Femur (tissue), 1 donor: Measurements from ENCODE around the gene ACOX1.
A peak's percentile ranks its signal among the peaks of the same experiment; 100 is the strongest.

Experiments used
- DNase-seq: peaks from one replicate; pipeline ENCODE4 v3.0.0-alpha.2; 2017

The ACOX1 gene

DNA sequence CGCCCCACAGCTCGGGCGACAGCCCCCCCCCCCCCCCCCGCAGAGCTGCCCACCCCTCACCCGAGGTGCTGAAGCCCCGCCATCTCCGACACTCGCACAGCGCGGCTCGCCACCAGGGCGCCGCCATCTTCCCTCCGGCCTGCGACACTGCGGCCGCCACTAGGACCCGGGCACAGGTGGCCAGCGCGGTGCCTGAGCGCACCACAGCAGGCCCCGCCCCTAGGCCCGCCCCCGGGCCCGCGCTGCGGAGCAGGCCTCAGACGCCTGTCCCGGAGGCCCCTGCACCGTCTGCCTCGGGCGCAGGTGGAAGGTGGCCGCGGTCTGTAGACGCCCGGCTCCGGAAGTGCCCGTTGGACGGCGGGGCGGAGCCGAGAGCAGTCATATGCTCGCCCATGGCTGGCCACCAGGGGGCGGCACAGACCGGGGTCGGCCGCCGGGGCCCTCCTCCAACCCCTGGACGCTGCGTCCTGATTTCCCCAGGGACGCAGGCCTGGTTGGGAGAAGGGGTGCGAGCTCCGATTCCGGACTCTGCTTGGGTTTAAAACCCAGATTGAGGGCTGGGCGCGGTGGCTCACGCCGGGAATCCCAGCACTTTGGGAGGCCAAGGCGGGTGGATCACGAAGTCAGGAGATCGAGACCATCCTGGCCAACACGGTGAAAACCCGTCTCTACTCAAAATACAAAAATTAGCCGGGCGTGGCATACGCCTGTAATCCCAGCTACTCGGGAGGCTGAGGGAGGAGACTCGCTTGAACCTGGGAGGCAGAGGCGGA, 74.0 kb downstream of the ACOX1 start, which contains the start of gene MRPL38:
Gene MRPL38, minus strand, starts transcription at position 136 of the 773 bp plus-strand sequence. Its CDS starts 9 bp downstream, at position 127.
- peak; percentile 95 for DNase-seq

DNA sequence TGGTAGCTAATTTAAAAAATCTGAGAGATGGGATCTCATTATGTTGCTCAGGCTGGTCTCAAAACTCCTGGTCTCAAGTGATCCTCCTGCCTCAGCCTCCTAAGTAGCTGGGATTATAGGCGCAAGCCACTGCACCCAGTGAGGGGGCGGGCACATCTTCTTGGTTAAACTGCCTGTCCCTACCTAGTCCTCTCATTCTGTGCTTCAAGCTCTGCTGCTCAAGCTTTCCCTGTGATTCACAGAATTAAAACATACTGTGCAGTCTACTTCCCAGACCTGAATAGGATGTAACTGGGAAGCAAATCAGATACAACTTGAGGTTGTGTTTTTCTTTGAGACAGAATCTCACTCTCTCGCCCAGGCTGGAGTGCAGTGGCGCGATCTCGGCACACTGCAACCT, 76.6 kb downstream of the ACOX1 start:
- DNase-seq: no peak

DNA sequence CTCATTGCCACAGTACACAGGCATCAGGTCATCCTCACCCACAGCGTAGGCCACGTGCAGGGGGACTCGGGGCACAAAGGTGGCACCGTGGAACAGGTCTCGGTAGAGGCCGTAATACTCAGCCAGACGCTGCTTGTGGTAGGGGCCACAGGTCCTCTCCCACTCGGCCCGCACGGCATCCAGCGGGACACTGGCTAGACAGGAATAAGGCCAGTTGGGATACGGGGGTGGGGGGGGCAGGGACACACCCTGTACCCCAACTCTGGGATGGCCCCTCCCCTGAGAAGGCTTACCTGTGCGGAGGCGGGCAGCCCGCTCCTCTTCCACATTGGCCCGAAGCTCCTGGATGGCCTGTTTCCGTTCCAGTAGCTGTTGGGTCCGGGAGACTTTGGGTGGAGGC, 77.2 kb downstream of the ACOX1 start:
- no peak for DNase-seq

DNA sequence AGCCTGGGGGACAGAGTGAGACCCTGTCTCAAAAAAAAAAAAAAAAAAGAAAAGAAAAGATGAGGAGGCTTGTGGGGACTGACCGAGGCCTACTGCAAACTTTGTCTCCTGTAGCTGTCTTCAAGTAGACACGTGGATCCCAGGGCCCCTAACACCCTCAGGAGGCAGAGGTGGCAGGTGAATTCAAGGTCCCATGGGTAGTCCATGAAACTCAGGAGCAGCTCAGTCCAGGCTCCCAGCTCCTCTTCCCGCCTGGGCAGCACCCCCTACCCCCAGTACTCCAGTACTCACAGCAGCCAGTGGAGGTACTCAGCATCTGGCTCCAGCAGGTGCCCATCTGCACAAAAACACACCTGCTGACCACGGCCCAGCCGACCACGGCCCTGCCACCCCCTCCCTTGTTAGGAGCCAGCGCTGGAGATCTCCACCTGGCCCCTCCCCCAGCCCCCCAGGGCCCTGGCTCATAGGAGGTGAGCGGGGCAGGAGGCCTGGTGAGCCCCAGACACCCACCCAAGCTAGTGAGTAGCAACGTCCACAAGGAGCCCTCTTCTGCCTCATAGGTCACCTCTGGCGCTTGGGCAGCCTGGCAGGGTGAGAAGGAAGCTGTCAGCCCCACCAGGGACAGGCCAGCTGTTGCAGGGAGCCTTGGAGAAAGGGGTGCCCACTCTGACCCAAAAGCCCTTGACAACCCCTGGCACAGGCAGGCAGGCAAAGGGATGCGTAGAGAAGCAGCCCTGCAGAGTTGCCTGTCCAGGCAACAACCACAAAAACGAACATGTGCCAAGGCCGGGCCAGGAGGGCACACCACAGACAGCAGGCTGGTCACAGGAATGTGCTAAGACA, 78.1 kb downstream of the ACOX1 start:
- no peak for DNase-seq

DNA sequence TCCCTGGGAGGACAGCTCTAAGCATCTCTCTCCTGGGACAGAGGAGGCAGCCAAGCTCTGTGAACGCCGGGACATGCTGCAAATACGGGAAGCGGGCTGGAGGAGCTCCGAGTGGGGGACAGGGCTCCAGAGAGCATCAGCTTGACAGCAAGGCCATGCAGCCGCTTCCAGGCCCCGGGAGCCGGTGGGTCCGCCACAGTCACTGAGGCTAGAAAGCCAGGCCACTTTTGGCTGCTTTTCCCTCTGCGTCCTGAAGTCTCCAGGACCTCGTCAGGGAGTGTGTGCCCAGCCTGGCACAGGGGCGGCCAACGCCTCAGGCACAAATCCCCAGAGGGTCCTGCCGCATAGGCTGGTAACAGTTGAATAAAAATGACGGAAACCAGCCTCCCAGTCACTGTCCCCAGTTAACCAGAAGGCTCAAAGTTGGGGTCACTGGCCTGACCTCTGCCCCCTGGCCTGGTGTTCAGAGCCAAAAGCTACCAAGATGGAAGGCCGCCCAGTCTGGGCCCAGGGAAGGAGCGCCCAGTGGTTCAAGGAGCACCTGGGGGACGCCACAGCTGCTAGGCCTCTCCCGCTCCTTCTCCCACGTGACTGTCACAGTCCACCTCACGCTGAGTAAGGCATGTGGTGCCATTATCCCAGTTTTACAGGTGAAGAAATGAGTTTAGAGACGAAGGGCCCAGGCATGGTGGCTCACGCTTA, 79.0 kb downstream of the ACOX1 start:
- no peak for DNase-seq

DNA sequence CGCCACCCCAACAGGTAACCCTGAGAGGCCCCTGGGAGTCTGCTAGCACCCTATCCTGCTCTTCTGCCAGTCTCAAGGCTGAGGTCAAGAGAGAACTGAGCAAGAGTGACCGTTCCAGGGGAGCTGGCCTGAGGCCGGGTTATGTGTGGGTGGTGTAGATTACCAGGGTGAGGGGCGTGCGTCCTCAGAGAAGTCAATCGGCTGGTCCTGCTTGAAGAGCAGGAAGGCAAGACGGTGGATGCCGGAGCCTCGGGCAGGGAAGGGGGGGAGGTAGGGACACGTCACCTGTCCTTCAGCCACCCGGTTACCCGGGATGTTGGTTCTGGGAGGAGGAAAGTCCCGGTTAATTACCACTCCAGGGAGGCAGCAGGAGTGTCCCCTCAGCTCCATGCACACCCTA, 79.6 kb downstream of the ACOX1 start:
- DNase-seq: no peak

DNA sequence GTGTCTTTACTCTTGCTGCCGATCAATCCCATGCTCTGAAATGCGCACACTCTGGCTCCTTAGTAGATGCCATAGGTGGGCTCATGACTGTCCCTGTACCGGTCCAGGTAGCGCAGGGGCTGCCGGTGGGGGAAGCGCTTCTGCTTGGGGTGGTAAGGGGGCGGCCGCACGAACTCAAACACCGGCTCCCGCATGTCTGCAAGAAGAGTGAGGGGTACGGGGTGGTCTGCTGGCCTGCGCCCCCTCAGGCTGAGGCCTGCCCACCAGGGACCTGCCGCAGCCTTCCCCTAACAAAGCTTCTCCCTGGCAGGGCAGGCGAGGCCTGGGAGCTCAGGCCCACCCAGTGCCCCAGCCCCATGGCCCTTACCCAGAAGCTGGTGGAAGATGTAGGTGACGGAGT, 80.2 kb downstream of the ACOX1 start:
- no peak for DNase-seq

GRCh38 chr17:75898065-75898464, 80.9 kb downstream of the ACOX1 start:
- no peak for DNase-seq

DNA sequence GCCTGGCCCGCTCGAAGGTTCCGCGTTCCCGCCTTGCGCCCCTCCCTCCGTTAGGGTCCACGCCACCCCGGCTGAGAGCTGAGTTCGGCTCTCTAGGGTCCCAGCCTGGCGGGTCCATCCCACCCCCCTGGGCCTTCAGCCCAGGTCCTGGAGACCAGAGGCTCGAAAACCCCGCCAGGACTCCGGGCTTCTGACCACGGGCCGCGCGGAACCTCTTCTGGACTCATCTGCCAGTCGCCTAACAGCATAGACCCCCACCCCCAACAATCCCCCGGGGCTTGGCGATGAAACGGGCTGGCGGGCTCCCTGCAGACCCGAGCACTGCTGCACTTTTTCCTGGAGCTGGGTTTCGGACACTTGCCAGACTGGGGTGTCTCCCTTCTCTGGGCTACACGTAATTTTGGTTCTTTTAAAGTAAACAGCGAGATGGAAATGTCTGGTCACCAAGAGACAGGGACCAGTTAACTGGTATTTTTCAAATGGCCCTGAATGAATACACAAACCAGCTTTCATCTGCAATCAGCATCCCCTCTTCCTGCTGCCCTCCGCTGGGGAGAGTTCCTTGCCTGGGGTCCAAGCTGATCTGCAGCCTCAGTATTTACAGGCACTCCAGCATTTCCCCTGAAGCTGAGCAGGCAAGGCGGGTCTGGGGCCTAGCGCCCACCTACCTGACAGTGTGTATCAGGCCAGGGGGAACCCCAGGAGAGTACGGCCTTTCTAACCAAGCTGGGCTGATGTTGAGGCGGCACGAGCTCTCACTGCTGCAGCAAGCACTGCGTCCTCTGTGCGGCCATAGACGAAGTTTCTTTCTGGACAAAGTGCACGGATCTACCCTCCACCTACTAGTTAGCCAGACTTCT, 81.6 kb downstream of the ACOX1 start:
- peak; percentile 68 for DNase-seq

DNA sequence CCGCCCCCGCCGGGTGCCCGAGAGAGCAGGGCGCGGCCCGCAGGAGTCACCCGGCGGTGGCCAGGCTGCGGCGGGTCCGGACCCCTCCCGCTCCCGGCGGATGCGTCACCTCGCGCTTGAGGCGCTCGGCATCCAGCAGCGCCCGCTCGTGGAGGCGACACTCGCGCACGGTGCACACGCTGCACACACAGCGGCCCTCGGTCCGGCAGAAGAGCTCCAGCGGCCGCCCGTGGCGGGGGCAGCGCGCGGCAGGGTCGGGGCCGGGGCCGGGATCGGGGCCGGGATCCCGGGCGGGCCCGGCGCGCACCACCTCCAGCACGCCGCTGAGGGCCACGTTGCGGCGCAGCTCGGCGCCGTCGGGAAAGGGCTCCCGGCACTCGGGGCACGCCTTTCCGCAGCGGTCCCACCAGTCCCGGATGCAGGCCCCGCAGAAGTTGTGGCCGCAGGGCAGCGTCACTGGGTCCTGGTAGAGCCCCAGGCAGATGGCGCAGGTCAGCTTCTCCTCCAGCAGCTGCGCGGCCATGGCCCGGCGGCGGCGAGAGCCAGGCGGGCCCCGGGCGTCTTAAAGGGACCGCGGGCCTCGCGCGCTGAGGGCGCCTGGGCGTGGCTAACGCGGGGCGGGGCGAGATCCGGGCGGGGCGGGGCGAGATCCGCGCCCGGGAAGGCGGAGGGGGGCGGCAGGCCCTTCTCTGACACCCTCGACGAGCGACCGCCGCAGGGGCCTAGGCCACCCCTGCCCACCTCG, 82.4 kb downstream of the ACOX1 start, which contains the start of gene TRIM65:
Gene TRIM65, minus strand, starts transcription at position 537 of the 745 bp plus-strand sequence. Its CDS starts 14 bp downstream, at position 523.
- peak; percentile 90 for DNase-seq

DNA sequence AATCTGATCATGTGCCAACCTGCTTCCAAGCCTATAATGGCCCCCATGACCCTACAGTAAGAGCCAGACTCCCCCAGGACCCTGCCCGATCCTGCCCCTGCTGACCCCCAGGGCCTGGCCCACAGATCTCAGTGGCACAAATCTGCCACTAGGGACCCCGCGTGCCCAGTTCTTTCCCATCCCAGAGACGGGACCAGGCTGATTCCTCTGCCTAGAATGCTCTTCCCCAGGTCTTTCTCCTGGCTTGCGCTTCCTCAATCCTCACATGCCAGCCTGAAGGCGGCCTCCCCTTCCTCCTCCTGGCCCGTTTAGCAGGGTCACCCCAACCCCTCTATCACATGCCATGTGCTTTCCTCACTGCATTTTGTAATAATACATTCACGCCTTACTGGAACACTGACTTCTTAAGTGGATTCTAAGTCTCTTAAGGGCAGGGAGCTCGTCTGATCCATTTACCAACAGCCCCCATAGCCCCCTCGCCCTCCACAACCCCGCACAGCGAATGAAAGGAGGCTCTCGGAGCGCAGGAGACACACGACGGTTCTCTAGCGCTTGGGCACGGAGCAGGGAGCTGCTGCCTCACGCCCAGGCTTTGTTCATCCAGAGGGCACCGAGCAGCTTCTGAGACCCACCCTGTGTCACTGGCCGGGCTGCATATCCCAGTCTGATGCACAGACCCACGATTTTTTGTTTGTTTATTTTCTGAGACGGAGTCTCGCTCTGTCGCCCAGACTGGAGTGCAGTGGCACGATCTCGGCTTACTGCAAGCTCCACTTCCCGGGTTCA, 83.4 kb downstream of the ACOX1 start:
- no peak for DNase-seq

GRCh38 chr17:75894049-75894733, 84.8 kb downstream of the ACOX1 start:
- DNase-seq: no peak

DNA sequence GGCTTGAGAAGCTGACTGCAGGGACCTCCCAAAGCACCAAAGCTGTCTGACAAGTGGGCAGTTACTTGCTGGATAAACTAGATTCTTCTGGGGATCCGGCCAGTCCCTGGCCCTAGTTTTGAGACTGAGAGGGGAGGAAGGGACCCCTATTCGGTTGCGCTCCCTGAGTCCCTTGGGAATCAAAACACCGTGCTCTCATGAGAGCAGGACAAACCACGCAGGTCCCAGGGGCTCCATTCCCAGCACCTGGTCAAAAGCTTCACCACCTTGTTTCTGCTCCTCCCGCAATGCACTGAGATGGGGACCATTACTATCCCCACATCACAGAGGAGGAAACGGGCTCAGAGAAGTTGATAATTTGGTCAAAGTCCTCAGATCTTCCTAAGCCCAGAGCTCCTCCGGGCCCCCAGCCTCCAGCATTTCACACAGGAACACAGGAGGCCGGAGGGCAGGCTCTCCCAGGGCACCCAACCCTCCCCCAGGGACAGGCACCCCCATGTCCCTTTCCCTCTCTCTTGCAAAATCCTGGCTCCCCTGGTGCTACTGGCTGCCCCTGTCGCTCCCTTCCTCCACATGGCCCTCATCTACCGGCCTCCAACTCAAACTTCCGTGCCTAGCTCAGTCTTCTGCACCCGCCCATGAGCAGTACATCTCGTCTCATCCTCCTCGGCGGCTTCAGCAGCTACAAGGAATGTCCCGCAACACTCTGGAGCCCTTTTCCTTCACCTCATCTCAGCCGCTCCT, 85.5 kb downstream of the ACOX1 start:
- DNase-seq: no peak

GRCh38 chr17:75892556-75893224, 86.3 kb downstream of the ACOX1 start:
- DNase-seq: no peak

DNA sequence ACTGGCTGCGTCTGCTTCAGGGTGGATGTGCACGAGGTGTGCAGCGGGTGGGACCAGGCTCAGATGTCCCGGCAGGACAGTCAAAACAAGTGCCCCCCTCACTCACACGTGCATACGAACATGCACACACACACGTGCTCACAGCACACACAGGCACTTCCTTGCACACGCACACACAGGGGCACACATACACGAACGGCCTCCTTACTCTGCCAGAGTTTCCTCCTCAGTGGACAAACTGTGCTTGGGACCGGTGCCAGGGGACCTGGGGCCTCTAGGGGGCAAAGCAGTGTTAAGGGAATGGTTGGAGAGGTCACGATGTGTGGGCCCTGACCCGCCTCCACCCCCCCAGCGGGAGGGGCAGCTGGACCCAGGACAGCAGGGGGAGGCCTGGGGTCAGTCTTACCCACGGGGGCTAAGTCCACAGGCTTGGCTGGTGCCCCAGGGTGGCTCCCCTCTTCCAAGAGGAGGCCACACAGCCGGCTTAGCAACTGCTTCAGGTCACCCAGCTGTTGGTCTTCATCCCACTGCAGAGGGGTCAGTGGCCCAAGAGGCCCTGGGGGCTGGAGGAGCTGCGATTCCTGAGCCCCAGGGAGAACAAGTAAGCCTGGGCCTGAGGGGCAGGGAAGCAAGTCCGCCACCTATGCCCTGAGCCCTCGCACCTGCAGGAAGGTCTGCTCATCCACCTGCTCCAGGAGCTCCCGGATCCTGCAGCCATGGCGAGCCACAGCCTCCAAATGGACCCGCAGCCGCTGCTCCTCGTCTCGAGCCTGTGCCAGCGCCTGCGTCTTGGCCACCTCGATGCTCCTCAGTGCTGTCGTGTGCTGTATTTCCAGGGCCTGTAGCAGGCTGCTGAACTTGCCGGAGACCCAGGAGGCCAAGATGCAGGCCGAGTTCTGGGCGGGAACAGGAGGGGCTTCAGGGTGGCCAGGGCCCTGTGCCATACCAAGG, 87.1 kb downstream of the ACOX1 start:
- DNase-seq: no peak
